Liver (tissue), 9 donors: ENCODE results near the gene CFAP54. TPM values are rescaled to one million over a fixed set of nuclear protein-coding genes. Genes with fewer than 3 reads are reported as not detected.

Source experiments
- DNase-seq: peaks from one replicate; pipeline ENCODE4 v3.0.0-alpha.2; 2017; ENCODE audit warnings: low spot score
- H3K27ac ChIP-seq, 2 donors: one replicate each; pipeline ENCODE4 v1.7.0; 2013; ENCODE audit warnings: inconsistent platforms in 2 of 2, low read length in 2 of 2, control low read depth in 1 of 2, low read depth in 1 of 2, mild to moderate bottlenecking in 1 of 2
- H3K27me3 ChIP-seq, 4 donors: one replicate each; pipeline versions ENCODE4 v1.6.1 to v1.7.0; 2013; ENCODE audit warnings: low read length in 3 of 4, inconsistent platforms in 1 of 4, mild to moderate bottlenecking in 1 of 4, moderate library complexity in 1 of 4; ENCODE audit not compliant: control insufficient read depth in 4 of 4, insufficient read depth in 4 of 4
- H3K36me3 ChIP-seq, 4 donors: one replicate each; pipeline versions ENCODE4 v1.6.1 to v1.7.0; 2013; ENCODE audit warnings: low read length in 3 of 4, mild to moderate bottlenecking in 3 of 4, low read depth in 1 of 4, moderate library complexity in 1 of 4; ENCODE audit not compliant: control insufficient read depth in 4 of 4, insufficient read depth in 3 of 4
- H3K4me1 ChIP-seq, 4 donors: one replicate each; pipeline versions ENCODE4 v1.6.1 to v1.7.0; 2013; ENCODE audit warnings: low read length in 3 of 4, mild to moderate bottlenecking in 3 of 4, moderate library complexity in 1 of 4; ENCODE audit not compliant: control insufficient read depth in 4 of 4, insufficient read depth in 4 of 4
- H3K4me3 ChIP-seq, 3 donors: one replicate each; pipeline versions ENCODE4 v1.6.1 to v1.7.0; 2013; ENCODE audit warnings: low read length in 3 of 3, control low read depth in 1 of 3, low read depth in 1 of 3, mild to moderate bottlenecking in 1 of 3
- H3K9ac ChIP-seq, 2 donors: one replicate each; pipeline ENCODE4 v1.7.0; 2013; ENCODE audit warnings: low read length in 2 of 2, mild to moderate bottlenecking in 2 of 2, moderate library complexity in 2 of 2, control low read depth in 1 of 2, low read depth in 1 of 2
- H3K9me3 ChIP-seq, 4 donors: one replicate each; pipeline versions ENCODE4 v1.6.1 to v1.7.0; 2013; ENCODE audit warnings: low read length in 3 of 4; ENCODE audit not compliant: control insufficient read depth in 4 of 4
- ATF3 ChIP-seq: IDR thresholded peaks from 2 replicates; pipeline ENCODE4 v1.6.1; 2016; ENCODE audit warnings: antibody characterized with exemption
- CTCF ChIP-seq: fragments of 150-350 bp; IDR thresholded peaks from 2 replicates; pipeline ENCODE4 v1.5.1; 2017; ENCODE audit warnings: improper control_type of control experiment, low read depth, low read length; ENCODE audit not compliant: missing input control
- EGR1 ChIP-seq, 2 donors: IDR thresholded peaks; 2 replicates each; pipeline ENCODE4 v1.6.1; 2016 to 2018; ENCODE audit warnings: antibody characterized with exemption in 2 of 2, low read depth in 2 of 2
- FOXA1 ChIP-seq: IDR thresholded peaks from 2 replicates; pipeline ENCODE4 v1.6.1; 2016; ENCODE audit warnings: antibody characterized with exemption
- FOXA2 ChIP-seq: IDR thresholded peaks from 2 replicates; pipeline ENCODE4 v1.6.1; 2016; ENCODE audit warnings: antibody characterized with exemption
- GABPA ChIP-seq, 2 donors: IDR thresholded peaks in 1 of 2; conservative IDR thresholded peaks in 1 of 2; 2 replicates each; pipeline ENCODE4 v1.6.1; 2016; ENCODE audit warnings: antibody characterized with exemption in 2 of 2, mild to moderate bottlenecking in 1 of 2, moderate library complexity in 1 of 2
- HNF4A ChIP-seq, 2 donors: conservative IDR thresholded peaks; 2 replicates each; pipeline ENCODE4 v1.6.1; 2016; ENCODE audit warnings: antibody characterized with exemption in 2 of 2, mild to moderate bottlenecking in 2 of 2
- HNF4G ChIP-seq: IDR thresholded peaks from 2 replicates; pipeline ENCODE4 v1.6.1; 2016; ENCODE audit warnings: antibody characterized with exemption
- JUND ChIP-seq, 2 donors: IDR thresholded peaks; 2 replicates each; pipeline ENCODE4 v1.6.1; 2016; ENCODE audit warnings: antibody characterized with exemption in 2 of 2
- MAX ChIP-seq: IDR thresholded peaks from 2 replicates; pipeline ENCODE4 v1.6.1; 2016; ENCODE audit warnings: antibody characterized with exemption
- NR2F2 ChIP-seq: IDR thresholded peaks from 2 replicates; pipeline ENCODE4 v1.6.1; 2016; ENCODE audit warnings: antibody characterized with exemption
- RAD21 ChIP-seq, 2 donors: IDR thresholded peaks; 2 replicates each; pipeline ENCODE4 v1.6.1; 2016; ENCODE audit warnings: antibody characterized with exemption in 2 of 2, mild to moderate bottlenecking in 2 of 2
- REST ChIP-seq: IDR thresholded peaks from 2 replicates; pipeline ENCODE4 v1.6.1; 2016; ENCODE audit warnings: antibody characterized with exemption, mild to moderate bottlenecking
- RXRA ChIP-seq, 2 donors: IDR thresholded peaks; 2 replicates each; pipeline ENCODE4 v1.6.1; 2017 to 2018; ENCODE audit warnings: antibody characterized with exemption in 2 of 2, mild to moderate bottlenecking in 1 of 2
- SP1 ChIP-seq: IDR thresholded peaks from 2 replicates; pipeline ENCODE4 v1.6.1; 2018; ENCODE audit warnings: antibody characterized with exemption, mild to moderate bottlenecking
- TAF1 ChIP-seq: conservative IDR thresholded peaks from 2 replicates; pipeline ENCODE4 v1.6.1; 2016; ENCODE audit warnings: antibody characterized with exemption, mild to moderate bottlenecking
- YY1 ChIP-seq: IDR thresholded peaks from 2 replicates; pipeline ENCODE4 v1.6.1; 2016; ENCODE audit warnings: antibody characterized with exemption, mild to moderate bottlenecking
- ZBTB33 ChIP-seq: IDR thresholded peaks from 2 replicates; pipeline ENCODE4 v1.6.1; 2016; ENCODE audit warnings: antibody characterized with exemption
- WGBS: extraction: QIAGEN DNeasy Blood & Tissue Kit; methylation state at CpG from one replicate; pipeline ENCODE4 v1.1.7; 2013; 5-methylcytosine and 5-hydroxymethylcytosine counted together
- polyA plus RNA-seq, 2 donors: library from polyadenylated mRNA; stranded (reverse) in 1 of 2; unstranded in 1 of 2; fragments of 200-250 nt in 1 of 2; fragments of >200 nt in 1 of 2; fragmentation: Nextera tagmentation in 1 of 2; extraction: Ambion mirVana in 1 of 2; gene quantifications; one replicate each; pipeline versions ENCODE4 v1.2.1 to v1.2.3, GENCODE V29; 2013 to 2015
- total RNA-seq, 2 donors: library from RNA; depleted of rRNA; stranded (reverse); fragments of >200 nt; gene quantifications; one replicate each; pipeline ENCODE4 v1.2.3, GENCODE V29; 2014
- donor health status: healthy.
- donor health status: healthy.
- donor health status: healthy.
- donor health status: healthy.
- donor health status: healthy.

CFAP54 gene
- total and polyA plus RNA-seq, 4 donors = 0.01 to 0.19 (median 0.15) TPM

- no peak for DNase-seq
- 50% methylated on average over 4 of the region's 4 CpGs for WGBS
- H3K36me3 ChIP-seq = no peaks in the 10 kb centered on the region
- no peak overlapping the region for H3K4me3 ChIP-seq
- no peaks in the 10 kb centered on the region for H3K4me1 ChIP-seq
- H3K9me3 ChIP-seq = no peaks in the 10 kb centered on the region
- no peak for TF ChIP-seq EGR1 (IDR thresholded peaks at IDR 0.05; ENCODE audit: low read depth in 2 of 2)
- TF ChIP-seq RAD21 (IDR thresholded peaks at IDR 0.05) = no peak
- no peak for TF ChIP-seq SP1
- TF ChIP-seq HNF4A (conservative IDR thresholded peaks at IDR 0.05) = no peak
- no peak for TF ChIP-seq HNF4G
- TF ChIP-seq FOXA2 = no peak
- TF ChIP-seq JUND (IDR thresholded peaks at IDR 0.05) = no peak
- TF ChIP-seq TAF1 = no peak
- no peak for TF ChIP-seq ZBTB33
- TF ChIP-seq NR2F2 = no peak
- no peak for TF ChIP-seq MAX
- TF ChIP-seq YY1 = no peak
- TF ChIP-seq RXRA (IDR thresholded peaks at IDR 0.05) = no peak
- TF ChIP-seq GABPA (IDR thresholded peaks at IDR 0.05 in 1 of 2, conservative IDR thresholded peaks at IDR 0.05 in 1 of 2) = no peak
- TF ChIP-seq ATF3 = no peak
- H3K27me3 ChIP-seq = peaks cover 0 to 3% (median 0%) of the 10 kb centered on the region in 4 donors
- H3K27ac ChIP-seq = no peak overlapping the region
- no peak overlapping the region for H3K9ac ChIP-seq
These were observed 375.0 kb downstream of the CFAP54 start for GRCh38 chr12:96864335-96864734.

- no peaks in the 10 kb centered on the region for H3K36me3 ChIP-seq
- no peaks in the 10 kb centered on the region for H3K9me3 ChIP-seq
- no peak for DNase-seq
- H3K9ac ChIP-seq = no peak overlapping the region
- H3K27ac ChIP-seq = no peak overlapping the region
- TF ChIP-seq MAX (no peak), FOXA1 (no peak), JUND (IDR thresholded peaks at IDR 0.05) (no peak), RAD21 (IDR thresholded peaks at IDR 0.05) (no peak), EGR1 (IDR thresholded peaks at IDR 0.05; ENCODE audit: low read depth in 2 of 2) (no peak), GABPA (IDR thresholded peaks at IDR 0.05 in 1 of 2, conservative IDR thresholded peaks at IDR 0.05 in 1 of 2) (no peak), REST (no peak), SP1 (no peak), YY1 (no peak), HNF4A (conservative IDR thresholded peaks at IDR 0.05) (no peak), RXRA (IDR thresholded peaks at IDR 0.05) (no peak), CTCF (no peak), ZBTB33 (no peak), TAF1 (no peak)
- no peaks in the 10 kb centered on the region for H3K27me3 ChIP-seq
- H3K4me1 ChIP-seq = no peaks in the 10 kb centered on the region
- 67% methylated on average over 4 of the region's 4 CpGs for WGBS
- H3K4me3 ChIP-seq = no peak overlapping the region
These were observed 377.6 kb downstream of the CFAP54 start for GRCh38 chr12:96866801-96867590.
